AG04449 (cell line): Measurements from ENCODE around the gene SUMF2.
"Not testable (repeated sequence)": the region's sequence is repeated elsewhere in the genome, so short reads cannot be mapped to it uniquely, and the experiment has no call there.

Source experiments
- CTCF ChIA-PET: fragments of 350-600 bp; formaldehyde crosslinking; extraction: SDS; loops from one replicate; lab custom pipeline; 2021; ENCODE audit warnings: antibody characterized with exemption; lab: Yijun Ruan, JAX
- POLR2A ChIA-PET: fragments of 400-600, 350-600 bp; formaldehyde crosslinking; extraction: SDS; loops from one replicate; lab custom pipeline; 2020; ENCODE audit warnings: antibody characterized with exemption, inconsistent platforms; lab: Yijun Ruan, JAX
- DNase-seq: peaks from one replicate; pipeline ENCODE4 v3.0.0-alpha.2; 2010; ENCODE audit warnings: low read depth, low spot score
- H3K4me3 ChIP-seq: 2 replicates; pipeline ENCODE4 v1.5.1; 2011; ENCODE audit warnings: low read depth, mild to moderate bottlenecking, control low read depth, low read length
- TF ChIP-seq, protein P1 (sequence below): IDR thresholded peaks from one replicate; pipeline ENCODE4 v1.5.1; 2011; ENCODE audit warnings: mild to moderate bottlenecking, moderate library complexity, low read length, control low read depth, inconsistent platforms; ENCODE audit not compliant: insufficient read depth; ENCODE audit errors: missing control alignments

The SUMF2 gene

GRCh38 chr7:56048245-56048644, 15.8 kb upstream of the SUMF2 start:
- CTCF ChIA-PET = no interaction called here
- DNase-seq = no peak
- POLR2A ChIA-PET = no interaction called here
- TF ChIP-seq, protein P1, sequence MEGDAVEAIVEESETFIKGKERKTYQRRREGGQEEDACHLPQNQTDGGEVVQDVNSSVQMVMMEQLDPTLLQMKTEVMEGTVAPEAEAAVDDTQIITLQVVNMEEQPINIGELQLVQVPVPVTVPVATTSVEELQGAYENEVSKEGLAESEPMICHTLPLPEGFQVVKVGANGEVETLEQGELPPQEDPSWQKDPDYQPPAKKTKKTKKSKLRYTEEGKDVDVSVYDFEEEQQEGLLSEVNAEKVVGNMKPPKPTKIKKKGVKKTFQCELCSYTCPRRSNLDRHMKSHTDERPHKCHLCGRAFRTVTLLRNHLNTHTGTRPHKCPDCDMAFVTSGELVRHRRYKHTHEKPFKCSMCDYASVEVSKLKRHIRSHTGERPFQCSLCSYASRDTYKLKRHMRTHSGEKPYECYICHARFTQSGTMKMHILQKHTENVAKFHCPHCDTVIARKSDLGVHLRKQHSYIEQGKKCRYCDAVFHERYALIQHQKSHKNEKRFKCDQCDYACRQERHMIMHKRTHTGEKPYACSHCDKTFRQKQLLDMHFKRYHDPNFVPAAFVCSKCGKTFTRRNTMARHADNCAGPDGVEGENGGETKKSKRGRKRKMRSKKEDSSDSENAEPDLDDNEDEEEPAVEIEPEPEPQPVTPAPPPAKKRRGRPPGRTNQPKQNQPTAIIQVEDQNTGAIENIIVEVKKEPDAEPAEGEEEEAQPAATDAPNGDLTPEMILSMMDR = no peak
- H3K4me3 ChIP-seq = no peak overlapping the region

DNA sequence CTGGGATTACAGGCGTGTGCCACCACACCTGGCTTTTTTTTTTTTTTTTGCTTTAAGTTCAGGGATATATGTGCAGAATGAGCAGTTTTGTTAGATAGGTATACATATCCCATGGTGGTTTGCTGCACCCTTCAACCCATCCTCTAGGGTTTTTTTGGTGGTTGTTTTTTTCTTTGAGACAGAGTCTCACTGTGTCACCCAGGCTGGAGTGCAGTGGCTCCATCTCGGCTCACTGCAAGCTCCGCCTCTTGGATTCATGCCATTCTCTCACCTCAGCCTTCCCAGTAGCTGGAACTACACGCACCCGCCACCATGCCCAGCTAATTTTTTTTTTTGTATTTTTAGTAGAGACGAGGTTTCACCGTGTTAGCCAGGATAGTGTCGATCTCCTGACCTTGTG, 15.3 kb upstream of the SUMF2 start:
- POLR2A ChIA-PET, H3K4me3 ChIP-seq, CTCF ChIA-PET, DNase-seq: not testable (repeated sequence)

DNA sequence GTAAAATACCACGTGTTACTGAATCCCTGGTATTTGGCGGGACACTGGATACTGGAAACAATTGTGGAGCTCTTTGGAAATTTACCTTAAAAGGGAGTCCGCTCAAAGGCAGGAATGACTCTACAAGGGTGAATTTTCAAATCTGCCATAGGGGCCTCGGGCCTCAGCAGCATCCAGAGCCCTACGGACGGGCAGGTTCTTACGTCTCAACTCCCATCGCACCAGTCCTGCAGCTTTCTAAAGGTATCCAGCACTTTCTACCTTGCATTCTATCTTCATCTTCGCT, 13.1 kb upstream of the SUMF2 start:
- no peak for DNase-seq
- CTCF ChIA-PET = interaction anchor here (0.9 to 1.8 kb wide), 3 partner anchors 11 to 22 kb away, joined by 3 to 4 read pairs (median 3); no protein-coding TSS in a partner anchor
- TF ChIP-seq, protein P1 = no peak
- POLR2A ChIA-PET = interaction anchor here (0.8 to 1.7 kb wide), 9 partner anchors 12 to 43 kb away, joined by 3 to 18 read pairs (median 6); partner anchors contain the start of gene SUMF2
- H3K4me3 ChIP-seq = peak overlapping the region; percentile 93

- peak within 1 kb of the TSS; percentile 93 for H3K4me3 ChIP-seq
- ChIA-PET POLR2A (interaction anchor here (0.8 to 1.7 kb wide), 9 partner anchors 11 to 43 kb away, joined by 3 to 18 read pairs (median 6); partner anchors contain the start of gene SUMF2), CTCF (interaction anchor here (0.9 to 1.8 kb wide), 3 partner anchors 11 to 21 kb away, joined by 3 to 4 read pairs (median 3); no protein-coding TSS in a partner anchor)
- TF ChIP-seq, protein P1 = no peak
- DNase-seq = peak; percentile 86
Observed at GRCh38 chr7:56051339-56052191, 12.5 kb upstream of the SUMF2 start, which contains the start of the genes CCT6A and PSPH. TSS of gene CCT6A (plus strand) at chr7:56051765. CDS start at chr7:56051849, 84 bp downstream. TSS of gene PSPH (minus strand) at chr7:56051444. CDS start at chr7:56021212, 30,232 bp downstream.

DNA sequence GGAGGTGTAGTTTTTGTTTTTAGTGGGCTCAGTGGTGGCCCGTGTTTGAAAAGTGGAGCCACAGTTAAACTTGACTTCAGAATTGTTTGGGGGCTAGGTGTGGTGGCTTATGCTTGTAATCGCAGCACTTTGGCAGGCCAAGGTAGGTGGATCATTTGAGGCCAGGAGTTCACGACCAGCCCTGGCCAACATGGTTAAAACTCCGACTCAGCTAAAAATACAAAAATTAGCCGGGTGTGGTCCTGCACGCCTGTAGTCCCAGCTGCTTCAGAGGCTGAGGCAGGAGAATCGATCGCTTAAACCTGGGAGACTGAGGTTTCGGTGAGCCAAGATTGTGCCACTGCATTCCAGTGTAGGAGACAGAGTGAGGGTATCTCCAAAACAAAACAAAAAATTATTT, 10.7 kb upstream of the SUMF2 start:
- no peak overlapping the region for H3K4me3 ChIP-seq
- TF ChIP-seq, protein P1 = no peak
- DNase-seq = no peak
- ChIA-PET POLR2A (no interaction called here), CTCF (interaction anchor here (1.3 to 1.7 kb wide), 4 partner anchors 9 to 89 kb away, joined by 3 to 5 read pairs (median 4); partner anchors contain the start of genes NIPSNAP2 and SUMF2)

GRCh38 chr7:56053993-56054392, 10.1 kb upstream of the SUMF2 start:
- DNase-seq = no peak
- ChIA-PET POLR2A (interaction anchor here (0.6 kb wide), 1 partner anchor 25 kb away, joined by 3 read pairs; no protein-coding TSS in a partner anchor), CTCF (interaction anchor here (1.3 to 2.3 kb wide), 5 partner anchors 9 to 90 kb away, joined by 3 to 14 read pairs (median 4); partner anchors contain the start of genes NIPSNAP2 and SUMF2)
- no peak overlapping the region for H3K4me3 ChIP-seq
- TF ChIP-seq, protein P1 = no peak
